GM23338 (cell line): ENCODE data around the gene PAK4. TPM values are rescaled to one million over a fixed set of nuclear protein-coding genes. Genes with fewer than 3 reads are reported as not detected.
A peak's percentile ranks its signal among the peaks of the same experiment; 100 is the strongest.

Source experiments
- ATAC-seq: fragments of 200-7000 bp; cut with Tn5 transposase; 3 replicates; pipeline ENCODE4 v1.9.1; 2020
- DNase-seq: peaks from one replicate; pipeline ENCODE4 v3.0.0-alpha.2; 2015; ENCODE audit warnings: low spot score
- H2AFZ ChIP-seq: fragments of 200-600 bp; sonication (generic); 2 replicates; pipeline ENCODE4 v1.8.0; 2016; ENCODE audit warnings: antibody characterized with exemption, mild to moderate bottlenecking, moderate library complexity
- H3F3A ChIP-seq: fragments of 200-600 bp; sonication (generic); replicated peaks from 2 replicates; pipeline ENCODE4 v1.8.0; 2017; ENCODE audit warnings: antibody characterized with exemption, mixed run types, low read depth
- H3K27ac ChIP-seq: fragments of 200-600 bp; sonication (generic); 2 replicates; pipeline ENCODE4 v1.6.1; 2016; ENCODE audit warnings: low read depth
- H3K27me3 ChIP-seq: fragments of 200-600 bp; sonication (generic); 2 replicates; pipeline ENCODE4 v1.8.0; 2016; ENCODE audit warnings: mild to moderate bottlenecking, mixed run types, moderate library complexity; ENCODE audit not compliant: insufficient read depth
- H3K36me3 ChIP-seq: fragments of 200-600 bp; sonication (generic); 2 replicates; pipeline ENCODE4 v1.8.0; 2016; ENCODE audit warnings: mild to moderate bottlenecking; ENCODE audit not compliant: insufficient read depth
- H3K4me1 ChIP-seq: fragments of 200-600 bp; sonication (generic); 2 replicates; pipeline ENCODE4 v1.8.0; 2016; ENCODE audit warnings: mild to moderate bottlenecking, moderate library complexity; ENCODE audit not compliant: insufficient read depth
- H3K4me2 ChIP-seq: fragments of 200-600 bp; sonication (generic); 2 replicates; pipeline ENCODE4 v1.7.1; 2017; ENCODE audit warnings: mixed run types
- H3K4me3 ChIP-seq: fragments of 200-600 bp; sonication (generic); 2 replicates; pipeline ENCODE4 v1.6.1; 2016; ENCODE audit warnings: mixed run types
- H3K79me2 ChIP-seq: fragments of 200-600 bp; sonication (generic); replicated peaks from 2 replicates; pipeline ENCODE4 v1.8.0; 2017; ENCODE audit warnings: mild to moderate bottlenecking; ENCODE audit not compliant: insufficient read depth
- H3K9me2 ChIP-seq: fragments of 200-600 bp; sonication (generic); 2 replicates; pipeline ENCODE4 v1.8.0; 2017; ENCODE audit not compliant: insufficient read depth
- H4K20me1 ChIP-seq: fragments of 200-600 bp; sonication (generic); replicated peaks from 2 replicates; pipeline ENCODE4 v1.8.0; 2017; ENCODE audit warnings: mild to moderate bottlenecking; ENCODE audit not compliant: insufficient read depth
- H3K27ac Mint-ChIP-seq: 2 replicates; pipeline ENCODE4 v1.8.0; 2020; ENCODE audit warnings: inconsistent platforms, mild to moderate bottlenecking, moderate library complexity, mixed read lengths
- H3K27me3 Mint-ChIP-seq: 3 replicates; pipeline ENCODE4 v1.8.0; 2022; ENCODE audit warnings: low read depth, mild to moderate bottlenecking, moderate library complexity, mixed read lengths, inconsistent platforms; ENCODE audit not compliant: insufficient read depth, poor library complexity
- H3K36me3 Mint-ChIP-seq: 3 replicates; pipeline ENCODE4 v1.8.0; 2021; ENCODE audit warnings: low read depth, mild to moderate bottlenecking, inconsistent platforms, moderate library complexity, mixed read lengths
- H3K4me1 Mint-ChIP-seq: 3 replicates; pipeline ENCODE4 v1.8.0; 2020; ENCODE audit warnings: mild to moderate bottlenecking, inconsistent platforms, mixed read lengths
- H3K4me3 Mint-ChIP-seq: 3 replicates; pipeline ENCODE4 v1.8.0; 2021; ENCODE audit warnings: moderate library complexity, mild to moderate bottlenecking, inconsistent platforms, mixed read lengths
- H3K9me3 Mint-ChIP-seq: 3 replicates; pipeline ENCODE4 v1.8.0; 2020; ENCODE audit warnings: moderate library complexity, mild to moderate bottlenecking, inconsistent platforms, mixed read lengths
- CREB1 ChIP-seq: fragments of 250-450 bp; sonication (Bioruptor Pico); IDR thresholded peaks from 2 replicates; pipeline ENCODE4 v1.5.0; 2020; ENCODE audit warnings: low read depth, mild to moderate bottlenecking, moderate library complexity
- EZH2 ChIP-seq: fragments of 200-600 bp; sonication (generic); IDR thresholded peaks from one replicate; pipeline ENCODE4 v1.8.0; 2017; ENCODE audit warnings: antibody characterized with exemption, mild to moderate bottlenecking, low read depth; ENCODE audit not compliant: unreplicated experiment
- EZH2phosphoT487 ChIP-seq: fragments of 200-600 bp; sonication (generic); IDR thresholded peaks from one replicate; pipeline ENCODE4 v1.8.1; 2018; ENCODE audit warnings: antibody characterized with exemption; ENCODE audit not compliant: unreplicated experiment
- JUNB ChIP-seq: IDR thresholded peaks from one replicate; pipeline ENCODE4 v1.6.1; 2016; ENCODE audit warnings: antibody characterized with exemption; ENCODE audit not compliant: unreplicated experiment
- NANOG ChIP-seq: IDR thresholded peaks from 2 replicates; pipeline ENCODE4 v1.6.1; 2016; ENCODE audit warnings: antibody characterized with exemption, borderline replicate concordance
- POLR2AphosphoS5 ChIP-seq: IDR thresholded peaks from 2 replicates; pipeline ENCODE4 v1.6.1; 2016; ENCODE audit warnings: antibody characterized with exemption, low read depth
- STAT1 ChIP-seq: IDR thresholded peaks from one replicate; pipeline ENCODE4 v1.6.1; 2016; ENCODE audit warnings: antibody characterized with exemption; ENCODE audit not compliant: unreplicated experiment
- ZNF114 ChIP-seq: fragments of 250-450 bp; sonication (Bioruptor Pico); IDR thresholded peaks from 2 replicates; pipeline ENCODE4 v1.5.0; 2020; ENCODE audit warnings: mild to moderate bottlenecking, moderate library complexity
- ZNF331 ChIP-seq: fragments of 250-450 bp; sonication (Bioruptor Pico); IDR thresholded peaks from 2 replicates; pipeline ENCODE4 v1.5.0; 2020; ENCODE audit warnings: low read depth, mild to moderate bottlenecking, moderate library complexity
- polyA plus RNA-seq: library from polyadenylated mRNA; unstranded; fragments of >200 nt; fragmentation: Nextera tagmentation; extraction: Ambion mirVana; gene quantifications from 2 replicates; pipeline ENCODE4 v1.2.1, GENCODE V29; 2016
- total RNA-seq: library from RNA; depleted of rRNA; stranded (reverse); fragments of >200 nt; shearing (Covaris generic); gene quantifications from 2 replicates; pipeline ENCODE4 v1.2.3, GENCODE V29; 2014
- TF ChIP-seq, protein P1 (sequence below): IDR thresholded peaks from one replicate; pipeline ENCODE4 v1.6.1; 2018; ENCODE audit warnings: antibody characterized with exemption; ENCODE audit not compliant: unreplicated experiment
- TF ChIP-seq, protein P2 (sequence below): IDR thresholded peaks from 2 replicates; pipeline ENCODE4 v1.6.1; 2016; ENCODE audit warnings: antibody characterized with exemption
- TF ChIP-seq, protein P3 (sequence below): fragments of 250-450 bp; sonication (Bioruptor Pico); IDR thresholded peaks from 2 replicates; pipeline ENCODE4 v1.5.0; 2020; ENCODE audit warnings: mild to moderate bottlenecking, moderate library complexity
- TF ChIP-seq, protein P4 (sequence below), 2 experiments: fragments of 200-600 bp in 1 of 2; sonication (generic) in 1 of 2; conservative IDR thresholded peaks; 2 replicates each; pipeline versions ENCODE4 v1.5.1 to v1.6.1; 2016 to 2017; ENCODE audit warnings: antibody characterized with exemption in 2 of 2, low read depth in 2 of 2, mild to moderate bottlenecking in 2 of 2, moderate library complexity in 1 of 2

Gene PAK4
- total and polyA plus RNA-seq, 2 experiments from 2014 or later = 28.7 to 35.4 TPM

DNA sequence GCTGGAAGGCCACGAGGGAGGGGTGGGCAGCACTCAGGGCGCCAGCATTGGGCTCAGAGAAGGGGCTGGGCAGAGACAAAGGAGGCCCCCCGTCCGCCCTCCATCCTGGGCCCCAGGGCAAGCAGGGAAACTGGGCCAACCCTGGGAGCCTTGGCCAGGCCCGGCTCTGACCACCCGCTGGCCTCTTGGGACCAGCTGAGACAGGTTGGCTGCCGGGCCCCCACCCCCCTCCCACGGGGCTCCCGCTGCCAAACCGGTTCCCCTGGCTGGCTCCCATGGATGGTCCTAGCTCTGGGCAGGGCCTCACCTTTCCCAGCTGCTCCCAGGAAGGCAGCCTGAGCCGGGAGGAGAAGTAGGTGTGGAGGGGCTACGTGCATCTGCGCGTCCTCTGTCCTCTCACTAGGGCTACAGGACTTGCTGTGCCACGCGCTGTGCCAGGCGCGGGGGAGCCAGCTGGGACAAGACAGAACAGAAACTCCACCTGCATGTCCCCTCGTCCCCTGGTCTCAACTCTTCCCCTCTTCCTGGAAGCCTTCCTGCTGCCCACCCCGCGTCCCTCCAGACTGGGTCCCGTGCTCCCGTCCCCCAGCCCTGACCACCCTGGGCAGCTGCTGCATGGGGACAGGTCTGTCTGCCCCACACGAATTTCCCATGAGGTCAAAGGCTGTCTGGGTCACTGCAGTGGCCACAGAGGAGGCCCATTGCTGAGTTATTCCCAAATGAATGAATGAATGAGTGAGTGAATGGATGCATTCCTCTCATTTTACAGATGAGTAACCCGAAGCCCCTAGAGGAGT, 42.1 kb downstream of the PAK4 start:
- H3K4me3 Mint-ChIP-seq = no peak overlapping the region
- H2AFZ ChIP-seq = no peak overlapping the region

More for the DNA sequence above, 42.1 kb downstream of the PAK4 start:
- Mint-ChIP-seq H3K9me3 (no peaks in the 10 kb centered on the region), H3K27me3 (peaks cover 9% of the 10 kb centered on the region), H3K4me1 (peaks cover 24% of the 10 kb centered on the region), H3K27ac (peak overlapping the region; percentile 70; the same call in 1 of the 2 replicates), H3K36me3 (peaks cover 5% of the 10 kb centered on the region; the same call in 1 of the 3 replicates)
- no peak for TF ChIP-seq EZH2
- TF ChIP-seq STAT1 = no peak
- TF ChIP-seq POLR2AphosphoS5 = no peak
- TF ChIP-seq, protein P1, sequence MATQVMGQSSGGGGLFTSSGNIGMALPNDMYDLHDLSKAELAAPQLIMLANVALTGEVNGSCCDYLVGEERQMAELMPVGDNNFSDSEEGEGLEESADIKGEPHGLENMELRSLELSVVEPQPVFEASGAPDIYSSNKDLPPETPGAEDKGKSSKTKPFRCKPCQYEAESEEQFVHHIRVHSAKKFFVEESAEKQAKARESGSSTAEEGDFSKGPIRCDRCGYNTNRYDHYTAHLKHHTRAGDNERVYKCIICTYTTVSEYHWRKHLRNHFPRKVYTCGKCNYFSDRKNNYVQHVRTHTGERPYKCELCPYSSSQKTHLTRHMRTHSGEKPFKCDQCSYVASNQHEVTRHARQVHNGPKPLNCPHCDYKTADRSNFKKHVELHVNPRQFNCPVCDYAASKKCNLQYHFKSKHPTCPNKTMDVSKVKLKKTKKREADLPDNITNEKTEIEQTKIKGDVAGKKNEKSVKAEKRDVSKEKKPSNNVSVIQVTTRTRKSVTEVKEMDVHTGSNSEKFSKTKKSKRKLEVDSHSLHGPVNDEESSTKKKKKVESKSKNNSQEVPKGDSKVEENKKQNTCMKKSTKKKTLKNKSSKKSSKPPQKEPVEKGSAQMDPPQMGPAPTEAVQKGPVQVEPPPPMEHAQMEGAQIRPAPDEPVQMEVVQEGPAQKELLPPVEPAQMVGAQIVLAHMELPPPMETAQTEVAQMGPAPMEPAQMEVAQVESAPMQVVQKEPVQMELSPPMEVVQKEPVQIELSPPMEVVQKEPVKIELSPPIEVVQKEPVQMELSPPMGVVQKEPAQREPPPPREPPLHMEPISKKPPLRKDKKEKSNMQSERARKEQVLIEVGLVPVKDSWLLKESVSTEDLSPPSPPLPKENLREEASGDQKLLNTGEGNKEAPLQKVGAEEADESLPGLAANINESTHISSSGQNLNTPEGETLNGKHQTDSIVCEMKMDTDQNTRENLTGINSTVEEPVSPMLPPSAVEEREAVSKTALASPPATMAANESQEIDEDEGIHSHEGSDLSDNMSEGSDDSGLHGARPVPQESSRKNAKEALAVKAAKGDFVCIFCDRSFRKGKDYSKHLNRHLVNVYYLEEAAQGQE = no peak
- TF ChIP-seq, protein P2, sequence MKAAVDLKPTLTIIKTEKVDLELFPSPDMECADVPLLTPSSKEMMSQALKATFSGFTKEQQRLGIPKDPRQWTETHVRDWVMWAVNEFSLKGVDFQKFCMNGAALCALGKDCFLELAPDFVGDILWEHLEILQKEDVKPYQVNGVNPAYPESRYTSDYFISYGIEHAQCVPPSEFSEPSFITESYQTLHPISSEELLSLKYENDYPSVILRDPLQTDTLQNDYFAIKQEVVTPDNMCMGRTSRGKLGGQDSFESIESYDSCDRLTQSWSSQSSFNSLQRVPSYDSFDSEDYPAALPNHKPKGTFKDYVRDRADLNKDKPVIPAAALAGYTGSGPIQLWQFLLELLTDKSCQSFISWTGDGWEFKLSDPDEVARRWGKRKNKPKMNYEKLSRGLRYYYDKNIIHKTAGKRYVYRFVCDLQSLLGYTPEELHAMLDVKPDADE = no peak
- TF ChIP-seq ZNF114 (CRISPR knock-in tag) = no peak
- TF ChIP-seq, protein P3, sequence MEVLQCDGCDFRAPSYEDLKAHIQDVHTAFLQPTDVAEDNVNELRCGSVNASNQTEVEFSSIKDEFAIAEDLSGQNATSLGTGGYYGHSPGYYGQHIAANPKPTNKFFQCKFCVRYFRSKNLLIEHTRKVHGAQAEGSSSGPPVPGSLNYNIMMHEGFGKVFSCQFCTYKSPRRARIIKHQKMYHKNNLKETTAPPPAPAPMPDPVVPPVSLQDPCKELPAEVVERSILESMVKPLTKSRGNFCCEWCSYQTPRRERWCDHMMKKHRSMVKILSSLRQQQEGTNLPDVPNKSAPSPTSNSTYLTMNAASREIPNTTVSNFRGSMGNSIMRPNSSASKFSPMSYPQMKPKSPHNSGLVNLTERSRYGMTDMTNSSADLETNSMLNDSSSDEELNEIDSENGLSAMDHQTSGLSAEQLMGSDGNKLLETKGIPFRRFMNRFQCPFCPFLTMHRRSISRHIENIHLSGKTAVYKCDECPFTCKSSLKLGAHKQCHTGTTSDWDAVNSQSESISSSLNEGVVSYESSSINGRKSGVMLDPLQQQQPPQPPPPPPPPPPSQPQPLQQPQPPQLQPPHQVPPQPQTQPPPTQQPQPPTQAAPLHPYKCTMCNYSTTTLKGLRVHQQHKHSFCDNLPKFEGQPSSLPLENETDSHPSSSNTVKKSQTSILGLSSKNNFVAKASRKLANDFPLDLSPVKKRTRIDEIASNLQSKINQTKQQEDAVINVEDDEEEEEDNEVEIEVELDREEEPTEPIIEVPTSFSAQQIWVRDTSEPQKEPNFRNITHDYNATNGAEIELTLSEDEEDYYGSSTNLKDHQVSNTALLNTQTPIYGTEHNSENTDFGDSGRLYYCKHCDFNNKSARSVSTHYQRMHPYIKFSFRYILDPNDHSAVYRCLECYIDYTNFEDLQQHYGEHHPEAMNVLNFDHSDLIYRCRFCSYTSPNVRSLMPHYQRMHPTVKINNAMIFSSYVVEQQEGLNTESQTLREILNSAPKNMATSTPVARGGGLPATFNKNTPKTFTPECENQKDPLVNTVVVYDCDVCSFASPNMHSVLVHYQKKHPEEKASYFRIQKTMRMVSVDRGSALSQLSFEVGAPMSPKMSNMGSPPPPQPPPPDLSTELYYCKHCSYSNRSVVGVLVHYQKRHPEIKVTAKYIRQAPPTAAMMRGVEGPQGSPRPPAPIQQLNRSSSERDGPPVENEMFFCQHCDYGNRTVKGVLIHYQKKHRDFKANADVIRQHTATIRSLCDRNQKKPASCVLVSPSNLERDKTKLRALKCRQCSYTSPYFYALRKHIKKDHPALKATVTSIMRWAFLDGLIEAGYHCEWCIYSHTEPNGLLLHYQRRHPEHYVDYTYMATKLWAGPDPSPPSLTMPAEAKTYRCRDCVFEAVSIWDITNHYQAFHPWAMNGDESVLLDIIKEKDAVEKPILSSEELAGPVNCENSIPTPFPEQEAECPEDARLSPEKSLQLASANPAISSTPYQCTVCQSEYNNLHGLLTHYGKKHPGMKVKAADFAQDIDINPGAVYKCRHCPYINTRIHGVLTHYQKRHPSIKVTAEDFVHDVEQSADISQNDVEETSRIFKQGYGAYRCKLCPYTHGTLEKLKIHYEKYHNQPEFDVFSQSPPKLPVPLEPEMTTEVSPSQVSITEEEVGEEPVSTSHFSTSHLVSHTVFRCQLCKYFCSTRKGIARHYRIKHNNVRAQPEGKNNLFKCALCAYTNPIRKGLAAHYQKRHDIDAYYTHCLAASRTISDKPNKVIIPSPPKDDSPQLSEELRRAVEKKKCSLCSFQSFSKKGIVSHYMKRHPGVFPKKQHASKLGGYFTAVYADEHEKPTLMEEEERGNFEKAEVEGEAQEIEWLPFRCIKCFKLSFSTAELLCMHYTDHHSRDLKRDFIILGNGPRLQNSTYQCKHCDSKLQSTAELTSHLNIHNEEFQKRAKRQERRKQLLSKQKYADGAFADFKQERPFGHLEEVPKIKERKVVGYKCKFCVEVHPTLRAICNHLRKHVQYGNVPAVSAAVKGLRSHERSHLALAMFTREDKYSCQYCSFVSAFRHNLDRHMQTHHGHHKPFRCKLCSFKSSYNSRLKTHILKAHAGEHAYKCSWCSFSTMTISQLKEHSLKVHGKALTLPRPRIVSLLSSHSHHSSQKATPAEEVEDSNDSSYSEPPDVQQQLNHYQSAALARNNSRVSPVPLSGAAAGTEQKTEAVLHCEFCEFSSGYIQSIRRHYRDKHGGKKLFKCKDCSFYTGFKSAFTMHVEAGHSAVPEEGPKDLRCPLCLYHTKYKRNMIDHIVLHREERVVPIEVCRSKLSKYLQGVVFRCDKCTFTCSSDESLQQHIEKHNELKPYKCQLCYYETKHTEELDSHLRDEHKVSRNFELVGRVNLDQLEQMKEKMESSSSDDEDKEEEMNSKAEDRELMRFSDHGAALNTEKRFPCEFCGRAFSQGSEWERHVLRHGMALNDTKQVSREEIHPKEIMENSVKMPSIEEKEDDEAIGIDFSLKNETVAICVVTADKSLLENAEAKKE = no peak
- TF ChIP-seq JUNB = no peak
- TF ChIP-seq, protein P4, sequence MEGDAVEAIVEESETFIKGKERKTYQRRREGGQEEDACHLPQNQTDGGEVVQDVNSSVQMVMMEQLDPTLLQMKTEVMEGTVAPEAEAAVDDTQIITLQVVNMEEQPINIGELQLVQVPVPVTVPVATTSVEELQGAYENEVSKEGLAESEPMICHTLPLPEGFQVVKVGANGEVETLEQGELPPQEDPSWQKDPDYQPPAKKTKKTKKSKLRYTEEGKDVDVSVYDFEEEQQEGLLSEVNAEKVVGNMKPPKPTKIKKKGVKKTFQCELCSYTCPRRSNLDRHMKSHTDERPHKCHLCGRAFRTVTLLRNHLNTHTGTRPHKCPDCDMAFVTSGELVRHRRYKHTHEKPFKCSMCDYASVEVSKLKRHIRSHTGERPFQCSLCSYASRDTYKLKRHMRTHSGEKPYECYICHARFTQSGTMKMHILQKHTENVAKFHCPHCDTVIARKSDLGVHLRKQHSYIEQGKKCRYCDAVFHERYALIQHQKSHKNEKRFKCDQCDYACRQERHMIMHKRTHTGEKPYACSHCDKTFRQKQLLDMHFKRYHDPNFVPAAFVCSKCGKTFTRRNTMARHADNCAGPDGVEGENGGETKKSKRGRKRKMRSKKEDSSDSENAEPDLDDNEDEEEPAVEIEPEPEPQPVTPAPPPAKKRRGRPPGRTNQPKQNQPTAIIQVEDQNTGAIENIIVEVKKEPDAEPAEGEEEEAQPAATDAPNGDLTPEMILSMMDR (conservative IDR thresholded peaks at IDR 0.05; ENCODE audit: low read depth in 2 of 2) = no peak
- TF ChIP-seq EZH2phosphoT487 = no peak
- TF ChIP-seq ZNF331 (CRISPR knock-in tag) = no peak
- TF ChIP-seq CREB1 (CRISPR knock-in tag) = no peak
- TF ChIP-seq NANOG = no peak
- Histone ChIP-seq H3K4me1 (peaks cover 12% of the 10 kb centered on the region; the same call in 1 of the 2 replicates), H3K27me3 (no peaks in the 10 kb centered on the region), H3F3A (no peaks in the 10 kb centered on the region), H3K79me2 (peaks cover 9% of the 10 kb centered on the region), H3K27ac (no peak overlapping the region), H3K36me3 (no peaks in the 10 kb centered on the region), H3K4me3 (no peak overlapping the region), H4K20me1 (peaks cover 9% of the 10 kb centered on the region), H3K4me2 (0 out of 2 replicates have a peak overlapping the region, but pooled peaks have one; percentile 32), H3K9me2 (no peaks in the 10 kb centered on the region)
- DNase-seq = peak; percentile 38
- peak; percentile 70 for ATAC-seq
